Activated CD8-positive, alpha-beta T cell treated with anti-CD3 and anti-CD28 coated beads for 36 hours (primary cell): ENCODE measurements around the gene MARCHF9. TPM values are rescaled to one million over a fixed set of nuclear protein-coding genes. Genes with fewer than 3 reads are reported as not detected.

Experiments
- ATAC-seq: fragments of 200-7000 bp; cut with Tn5 transposase; one replicate; pipeline ENCODE4 v1.10.0; 2021; ENCODE audit warnings: mild to moderate bottlenecking, moderate library complexity
- CTCF ChIA-PET: fragments of 350-600 bp; sonication (Branson Sonifier 250); formaldehyde crosslinking; loops from one replicate; lab custom pipeline; 2021; ENCODE audit warnings: antibody characterized with exemption; lab: Charles Lee
- POLR2A ChIA-PET: fragments of 350-600 bp; sonication (Branson Sonifier 250); formaldehyde crosslinking; loops from one replicate; lab custom pipeline; 2021; ENCODE audit warnings: antibody characterized with exemption; lab: Charles Lee
- DNase-seq: peaks from one replicate; pipeline ENCODE4 v3.0.0-alpha.2; 2020
- H3K27ac Mint-ChIP-seq: one replicate; pipeline ENCODE4 v1.8.0; 2021; ENCODE audit warnings: mild to moderate bottlenecking, mixed read lengths
- H3K27me3 Mint-ChIP-seq: one replicate; pipeline ENCODE4 v1.8.0; 2021; ENCODE audit warnings: mixed read lengths
- H3K36me3 Mint-ChIP-seq: one replicate; pipeline ENCODE4 v1.8.0; 2021; ENCODE audit warnings: low read depth, mixed read lengths
- H3K4me1 Mint-ChIP-seq: one replicate; pipeline ENCODE4 v1.8.0; 2021; ENCODE audit warnings: low read depth, mixed read lengths
- H3K4me3 Mint-ChIP-seq: one replicate; pipeline ENCODE4 v1.8.0; 2021; ENCODE audit warnings: mild to moderate bottlenecking, moderate library complexity, mixed read lengths
- H3K9me3 Mint-ChIP-seq: one replicate; pipeline ENCODE4 v1.8.0; 2021; ENCODE audit warnings: mixed read lengths
- CTCF ChIP-seq: fragments of 200-600 bp; IDR thresholded peaks from one replicate; pipeline ENCODE4 v1.8.0; 2022; ENCODE audit warnings: antibody characterized with exemption, mild to moderate bottlenecking
- intact Hi-C: fragments of 100-400 bp; cut with micrococcal nuclease; formaldehyde crosslinking; loops from one replicate; pipeline ENCODE4 v1.10.0; 2022
- total RNA-seq, 2 experiments: library from RNA; stranded (reverse); gene quantifications; one replicate each; pipeline ENCODE4 v1.2.3, GENCODE V29; 2021

MARCHF9 gene
- total RNA-seq, 2 experiments from 2014 or later, result 23.4 to 24.3 TPM

- H3K4me1 Mint-ChIP-seq, result peaks cover 54% of the 10 kb centered on the region
These were observed 1.1 kb upstream of the MARCHF9 start for GRCh38 chr12:57753756-57754337.

DNA sequence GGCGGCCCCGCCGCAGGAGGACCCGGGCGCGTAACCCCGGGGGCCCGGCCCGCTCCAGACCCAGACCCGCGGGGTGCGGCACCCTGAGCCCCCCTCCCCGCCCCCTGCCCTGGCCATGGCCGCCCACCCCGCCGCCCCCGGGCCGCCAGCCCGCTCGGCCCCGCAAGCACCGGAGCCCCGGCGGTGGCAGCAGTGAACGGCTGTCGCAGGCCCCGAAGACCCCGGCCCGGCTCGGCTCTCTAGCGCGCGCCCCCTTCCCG is 221 bp downstream of the MARCHF9 start:
- H3K27me3 Mint-ChIP-seq, result no peaks in the 10 kb centered on the region
- H3K27ac Mint-ChIP-seq, result no peak overlapping the region
- peaks cover 60% of the 10 kb centered on the region for H3K4me1 Mint-ChIP-seq
- intact Hi-C loops, result no loop called here
- ATAC-seq, result no peak
- TF ChIP-seq CTCF, result no peak
- POLR2A ChIA-PET, result interaction anchor here (2.3 to 2.4 kb wide), 2 partner anchors 9 to 17 kb away, joined by 8 to 9 read pairs; partner anchors contain the start of genes EEF1AKMT3 and METTL1
- no peaks in the 10 kb centered on the region for H3K9me3 Mint-ChIP-seq
- CTCF ChIA-PET, result interaction anchor here (3.0 kb wide), 1 partner anchor 11 kb away, joined by 74 read pairs; the partner anchor contains the start of gene CYP27B1
- peaks cover 42% of the 10 kb centered on the region for H3K36me3 Mint-ChIP-seq
- peak overlapping the region; percentile 35 for H3K4me3 Mint-ChIP-seq
- no peak for DNase-seq

More at GRCh38 chr12:57753756-57754337, 1.1 kb upstream of the MARCHF9 start:
- Mint-ChIP-seq H3K36me3 (peaks cover 42% of the 10 kb centered on the region), H3K9me3 (no peaks in the 10 kb centered on the region), H3K27me3 (no peaks in the 10 kb centered on the region), H3K27ac (peak overlapping the region; percentile 56), H3K4me3 (peak overlapping the region; percentile 74)
- no peak for DNase-seq
- ChIA-PET CTCF (interaction anchor here (1.0 to 1.2 kb wide), 2 partner anchors 11 to 89 kb away, joined by 3 to 6 read pairs; no protein-coding TSS in a partner anchor), POLR2A (interaction anchor here (0.6 to 2.3 kb wide), 5 partner anchors 11 to 233 kb away, joined by 3 to 8 read pairs (median 5); partner anchors contain the start of genes CYP27B1 and DDIT3)
- TF ChIP-seq CTCF, result no peak
- intact Hi-C loops, result no loop called here
- no peak for ATAC-seq

GRCh38 chr12:57755454-57756372 is 810 bp downstream of the MARCHF9 start:
- POLR2A ChIA-PET, result interaction anchor here (0.8 to 2.4 kb wide), 8 partner anchors 8 to 1126 kb away, joined by 3 to 10 read pairs (median 8); partner anchors contain the start of genes BAZ2A, EEF1AKMT3, METTL1 and TSPAN31
- peaks cover 41% of the 10 kb centered on the region for H3K36me3 Mint-ChIP-seq
- intact Hi-C loops, result no loop called here
- peaks cover 55% of the 10 kb centered on the region for H3K4me1 Mint-ChIP-seq
- DNase-seq, result peak; percentile 39
- H3K9me3 Mint-ChIP-seq, result no peaks in the 10 kb centered on the region
- H3K4me3 Mint-ChIP-seq, result peak overlapping the region; percentile 79
- peak overlapping the region; percentile 21 for H3K27ac Mint-ChIP-seq
- no peak for ATAC-seq
- CTCF ChIA-PET, result interaction anchor here (0.7 to 3.0 kb wide), 21 partner anchors 11 to 231 kb away, joined by 3 to 74 read pairs (median 5); partner anchors contain the start of genes AVIL, CYP27B1, EEF1AKMT3 and METTL1
- TF ChIP-seq CTCF, result no peak
- H3K27me3 Mint-ChIP-seq, result no peaks in the 10 kb centered on the region

DNA sequence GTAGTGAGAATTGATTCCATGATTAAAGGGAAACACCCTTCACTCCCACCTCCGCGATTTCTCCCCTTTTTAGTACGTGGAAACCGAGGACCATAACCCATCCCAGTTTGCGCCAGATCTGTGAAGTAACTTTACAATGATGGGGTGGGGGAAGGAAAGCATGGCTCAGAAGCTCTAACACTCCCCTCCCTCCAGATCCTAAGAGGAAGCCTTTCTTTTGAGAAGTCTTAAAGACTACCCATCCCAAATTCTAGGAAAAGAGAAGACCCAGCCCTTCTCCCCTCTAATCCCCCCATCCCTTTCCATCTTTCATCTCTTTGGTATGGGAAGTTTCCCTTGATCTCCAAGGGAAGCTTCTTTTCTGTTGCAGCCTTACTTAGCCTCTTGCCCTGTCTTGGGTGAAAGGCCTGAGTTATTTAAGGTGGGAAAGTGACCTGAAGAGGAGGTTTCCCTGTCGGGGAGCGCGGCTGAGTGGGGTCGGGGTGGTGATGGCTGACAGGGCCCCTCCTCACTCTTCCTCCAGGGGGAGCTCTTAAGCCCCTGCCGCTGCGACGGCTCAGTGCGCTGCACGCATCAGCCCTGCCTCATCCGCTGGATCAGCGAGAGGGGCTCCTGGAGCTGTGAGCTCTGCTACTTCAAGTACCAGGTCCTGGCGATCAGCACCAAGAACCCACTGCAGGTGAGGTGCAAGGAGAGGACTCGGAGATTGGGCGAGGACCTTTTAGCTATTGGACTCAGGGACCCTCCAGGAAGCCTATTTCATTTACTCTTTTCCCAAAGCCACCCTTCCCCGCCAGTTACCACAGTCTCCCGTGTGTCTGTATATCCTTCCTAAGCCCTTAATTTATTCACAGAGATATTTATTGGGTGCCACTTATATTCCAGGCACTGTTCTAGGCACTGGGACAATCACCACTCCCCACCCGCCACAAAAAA is 1.8 kb downstream of the MARCHF9 start:
- Mint-ChIP-seq H3K9me3 (no peaks in the 10 kb centered on the region), H3K27me3 (no peaks in the 10 kb centered on the region), H3K4me3 (peak overlapping the region; percentile 79), H3K36me3 (peaks cover 37% of the 10 kb centered on the region), H3K4me1 (peaks cover 47% of the 10 kb centered on the region), H3K27ac (peak overlapping the region; percentile 67)
- peak; percentile 81 for TF ChIP-seq CTCF
- intact Hi-C loops, result no loop called here
- ChIA-PET POLR2A (interaction anchor here (0.8 to 2.4 kb wide), 10 partner anchors 8 to 1127 kb away, joined by 3 to 10 read pairs (median 6); partner anchors contain the start of genes BAZ2A, EEF1AKMT3, METTL1 and TSPAN31), CTCF (interaction anchor here (0.7 to 3.0 kb wide), 33 partner anchors 9 to 232 kb away, joined by 3 to 74 read pairs (median 5); partner anchors contain the start of genes AVIL, CYP27B1, EEF1AKMT3 and METTL1)
- ATAC-seq (peak; percentile 33), DNase-seq (peak; percentile 81)
